AG08396 (cell line): ENCODE results near the gene TCOF1.

Source experiments
- DNase-seq: peaks from one replicate; pipeline ENCODE4 v3.0.0; 2012; ENCODE audit warnings: low spot score, mixed read lengths

Gene TCOF1, protein sequence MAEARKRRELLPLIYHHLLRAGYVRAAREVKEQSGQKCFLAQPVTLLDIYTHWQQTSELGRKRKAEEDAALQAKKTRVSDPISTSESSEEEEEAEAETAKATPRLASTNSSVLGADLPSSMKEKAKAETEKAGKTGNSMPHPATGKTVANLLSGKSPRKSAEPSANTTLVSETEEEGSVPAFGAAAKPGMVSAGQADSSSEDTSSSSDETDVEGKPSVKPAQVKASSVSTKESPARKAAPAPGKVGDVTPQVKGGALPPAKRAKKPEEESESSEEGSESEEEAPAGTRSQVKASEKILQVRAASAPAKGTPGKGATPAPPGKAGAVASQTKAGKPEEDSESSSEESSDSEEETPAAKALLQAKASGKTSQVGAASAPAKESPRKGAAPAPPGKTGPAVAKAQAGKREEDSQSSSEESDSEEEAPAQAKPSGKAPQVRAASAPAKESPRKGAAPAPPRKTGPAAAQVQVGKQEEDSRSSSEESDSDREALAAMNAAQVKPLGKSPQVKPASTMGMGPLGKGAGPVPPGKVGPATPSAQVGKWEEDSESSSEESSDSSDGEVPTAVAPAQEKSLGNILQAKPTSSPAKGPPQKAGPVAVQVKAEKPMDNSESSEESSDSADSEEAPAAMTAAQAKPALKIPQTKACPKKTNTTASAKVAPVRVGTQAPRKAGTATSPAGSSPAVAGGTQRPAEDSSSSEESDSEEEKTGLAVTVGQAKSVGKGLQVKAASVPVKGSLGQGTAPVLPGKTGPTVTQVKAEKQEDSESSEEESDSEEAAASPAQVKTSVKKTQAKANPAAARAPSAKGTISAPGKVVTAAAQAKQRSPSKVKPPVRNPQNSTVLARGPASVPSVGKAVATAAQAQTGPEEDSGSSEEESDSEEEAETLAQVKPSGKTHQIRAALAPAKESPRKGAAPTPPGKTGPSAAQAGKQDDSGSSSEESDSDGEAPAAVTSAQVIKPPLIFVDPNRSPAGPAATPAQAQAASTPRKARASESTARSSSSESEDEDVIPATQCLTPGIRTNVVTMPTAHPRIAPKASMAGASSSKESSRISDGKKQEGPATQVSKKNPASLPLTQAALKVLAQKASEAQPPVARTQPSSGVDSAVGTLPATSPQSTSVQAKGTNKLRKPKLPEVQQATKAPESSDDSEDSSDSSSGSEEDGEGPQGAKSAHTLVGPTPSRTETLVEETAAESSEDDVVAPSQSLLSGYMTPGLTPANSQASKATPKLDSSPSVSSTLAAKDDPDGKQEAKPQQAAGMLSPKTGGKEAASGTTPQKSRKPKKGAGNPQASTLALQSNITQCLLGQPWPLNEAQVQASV (N-terminal part only)

DNA sequence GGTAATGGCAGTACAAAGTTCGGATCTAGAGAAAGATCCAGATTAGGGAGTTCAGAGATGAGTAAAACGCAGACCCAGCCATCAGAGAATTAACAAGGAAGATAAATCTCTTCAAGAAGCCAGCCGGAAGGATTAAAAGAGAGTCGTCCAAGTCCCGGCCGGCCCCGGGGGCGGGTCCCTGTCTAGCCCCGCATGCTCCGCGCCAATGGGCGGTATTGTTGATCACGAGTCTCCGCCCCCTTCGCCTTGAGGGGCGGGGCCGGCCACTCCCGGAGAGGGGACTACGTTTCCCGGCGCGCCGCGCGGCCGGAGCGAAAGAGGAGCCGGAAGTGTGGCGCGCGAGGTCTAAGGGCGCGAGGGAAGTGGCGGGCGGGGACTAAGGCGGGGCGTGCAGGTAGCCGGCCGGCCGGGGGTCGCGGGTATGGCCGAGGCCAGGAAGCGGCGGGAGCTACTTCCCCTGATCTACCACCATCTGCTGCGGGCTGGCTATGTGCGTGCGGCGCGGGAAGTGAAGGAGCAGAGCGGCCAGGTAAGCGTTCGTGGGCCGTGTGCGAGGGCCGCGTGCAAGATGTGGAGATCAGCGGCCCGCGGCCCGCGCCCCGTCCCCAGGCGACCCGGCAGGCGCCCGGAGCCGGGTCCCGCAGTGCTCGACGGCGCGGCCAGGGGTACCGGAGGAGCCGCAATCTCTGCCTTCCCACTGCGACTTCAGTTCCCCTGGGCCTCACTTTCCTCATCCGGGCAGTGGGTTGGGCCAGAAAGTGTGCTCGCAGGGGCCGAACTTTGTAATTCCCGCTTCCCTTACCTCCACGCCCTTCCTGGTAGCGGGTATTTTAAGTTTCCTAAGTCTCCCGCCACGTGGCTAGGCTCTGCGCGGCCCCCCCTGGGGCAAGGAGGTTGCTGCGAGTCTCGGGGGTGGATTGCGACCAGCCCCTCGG, at the start of gene TCOF1:
Gene TCOF1 (plus strand): TSS at position 372 of the 935 bp plus-strand sequence. CDS start 50 bp downstream, at position 422.
- peak; percentile 97 for DNase-seq

DNA sequence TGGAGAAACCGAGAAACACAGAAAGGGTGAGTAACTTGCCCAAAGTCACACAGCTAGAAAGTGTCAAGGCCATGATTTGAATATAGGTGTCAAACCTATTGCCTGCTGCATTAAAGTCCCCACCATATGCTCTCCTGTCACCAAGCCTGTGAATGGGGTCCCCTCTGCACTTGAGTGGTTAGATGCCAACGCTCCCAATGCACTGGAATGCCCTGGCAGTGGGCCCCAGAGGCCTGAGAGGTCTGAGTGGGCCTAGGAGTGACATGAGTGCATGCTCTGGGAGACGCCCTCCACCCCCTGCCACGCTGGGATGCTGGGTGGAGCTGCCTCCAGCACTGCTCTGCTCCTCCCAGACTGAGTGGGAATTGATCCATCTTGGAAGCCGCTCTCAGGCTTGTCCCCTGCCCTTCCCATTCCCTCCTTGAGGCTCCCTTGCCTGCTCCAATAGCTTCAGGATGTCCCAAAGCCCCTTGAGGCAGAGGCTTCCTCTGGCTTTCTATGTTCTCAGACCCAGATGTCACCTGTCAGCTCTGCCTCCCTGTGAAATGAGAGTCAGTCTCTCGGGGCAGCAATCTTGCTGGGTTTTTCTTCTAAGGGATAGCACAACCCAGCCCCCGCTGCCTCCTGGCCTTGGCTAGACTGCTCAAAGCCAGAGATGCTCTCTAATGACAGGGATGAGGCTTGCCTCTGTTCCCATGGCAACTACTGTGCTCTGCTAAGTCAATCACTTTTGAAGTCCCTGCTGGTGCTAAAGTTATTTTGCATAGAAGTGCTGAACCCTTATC, 48.2 kb upstream of the TCOF1 start:
- no peak for DNase-seq

DNA sequence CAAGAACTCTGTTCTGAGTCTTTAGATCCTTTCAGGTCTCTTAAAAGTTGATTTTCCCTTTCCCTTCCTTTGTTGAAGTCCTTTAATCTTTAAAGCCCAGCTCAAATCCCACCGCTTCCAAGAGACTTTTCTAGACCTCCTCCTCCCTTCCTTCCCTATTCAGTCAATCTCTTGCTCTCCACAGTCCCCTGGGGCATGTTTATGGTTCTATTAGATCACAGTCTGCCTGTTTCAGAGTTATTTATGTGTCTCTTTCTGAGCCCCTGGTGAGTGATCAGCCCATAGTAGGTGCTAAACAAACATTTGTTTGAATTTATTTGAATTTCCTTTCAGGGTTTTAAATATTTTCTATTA, 47.6 kb upstream of the TCOF1 start:
- DNase-seq, result no peak

DNA sequence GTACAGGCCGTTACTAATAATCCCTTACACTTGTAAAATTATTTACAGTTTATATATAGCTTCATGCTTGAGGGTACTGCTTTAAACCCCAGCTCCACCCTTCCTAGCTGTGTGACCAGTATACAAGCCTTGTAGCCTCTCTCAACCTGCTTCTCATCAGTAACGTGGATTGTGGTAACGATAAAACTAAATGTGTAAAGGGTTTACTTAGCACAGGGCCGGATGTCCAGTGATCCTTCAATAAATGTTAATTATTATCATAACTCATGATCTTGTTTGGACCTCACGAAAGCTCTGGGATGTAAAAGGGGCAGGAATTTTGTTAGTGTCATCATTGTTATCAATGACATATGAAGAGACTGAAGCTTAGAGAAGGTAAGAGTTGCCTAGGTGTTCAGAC, 47.3 kb upstream of the TCOF1 start:
- no peak for DNase-seq

DNA sequence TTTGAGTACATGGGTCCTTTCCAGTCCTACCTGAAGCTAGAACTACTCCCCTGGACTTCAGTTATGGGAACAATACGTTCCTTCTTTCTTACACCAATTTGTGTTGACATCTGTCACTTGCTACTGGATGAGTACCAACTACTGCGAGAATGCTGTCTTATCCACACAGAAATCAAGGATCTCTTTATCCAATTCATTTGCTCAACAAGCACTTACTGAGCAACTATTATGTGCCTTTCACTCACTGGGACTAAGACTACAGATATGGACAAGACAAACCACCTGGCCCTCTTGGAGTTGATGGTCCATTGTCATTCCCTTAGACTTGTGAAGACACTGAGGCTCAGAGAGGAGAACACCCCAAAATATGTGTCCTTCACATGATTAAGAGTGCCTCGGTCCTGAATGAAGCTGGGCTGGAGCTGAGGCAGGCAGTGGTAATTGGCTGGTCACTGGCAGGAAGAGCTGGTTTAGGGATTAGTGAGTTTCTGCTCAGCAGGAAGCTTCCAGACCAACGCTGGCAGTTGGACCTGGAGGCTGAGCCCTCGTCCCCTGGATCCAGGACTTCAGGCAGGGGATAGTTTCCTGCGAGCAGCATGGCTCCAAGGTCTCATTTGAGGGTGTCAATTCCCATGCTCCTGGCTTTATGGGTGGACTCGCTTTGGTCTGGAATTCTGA, 46.3 kb upstream of the TCOF1 start:
- no peak for DNase-seq

DNA sequence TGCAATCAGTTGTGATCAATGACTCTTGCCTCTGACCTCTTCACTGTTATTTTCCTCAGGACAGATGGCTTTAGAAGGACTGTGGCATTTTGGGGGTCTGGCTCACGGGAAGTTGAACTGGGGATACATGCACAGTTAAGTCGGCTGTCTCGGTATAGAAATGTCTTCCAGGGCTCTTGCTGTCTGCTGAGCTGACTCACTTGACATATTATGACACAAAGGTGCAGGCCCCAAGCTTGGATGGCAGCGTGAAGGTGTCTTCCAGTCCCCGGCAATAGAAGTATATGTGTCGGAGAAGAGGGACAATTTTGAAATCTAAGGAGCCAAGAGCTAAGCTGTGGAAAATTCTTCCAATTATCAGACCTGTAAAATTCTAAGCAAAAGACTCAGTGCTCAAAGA, 45.0 kb upstream of the TCOF1 start:
- no peak for DNase-seq

DNA sequence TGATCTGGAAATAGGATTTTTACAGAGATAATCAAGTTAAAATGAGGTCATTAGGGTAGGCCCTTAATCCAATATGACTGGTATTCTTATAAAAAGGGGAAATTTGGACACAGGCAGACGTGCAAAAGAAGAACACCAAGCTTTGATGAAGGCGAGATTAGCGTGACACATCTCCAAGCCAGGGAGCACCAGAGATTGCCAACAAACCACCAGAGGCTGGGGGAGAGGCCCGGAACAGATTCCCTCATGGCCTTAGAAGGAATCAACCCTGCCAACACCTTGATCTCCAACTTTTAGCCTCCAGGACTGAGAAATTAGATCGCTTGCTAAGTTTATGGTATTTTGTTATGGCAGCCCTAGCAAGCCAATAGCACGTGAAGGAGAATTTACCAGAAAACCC, 44.0 kb upstream of the TCOF1 start:
- no peak for DNase-seq

DNA sequence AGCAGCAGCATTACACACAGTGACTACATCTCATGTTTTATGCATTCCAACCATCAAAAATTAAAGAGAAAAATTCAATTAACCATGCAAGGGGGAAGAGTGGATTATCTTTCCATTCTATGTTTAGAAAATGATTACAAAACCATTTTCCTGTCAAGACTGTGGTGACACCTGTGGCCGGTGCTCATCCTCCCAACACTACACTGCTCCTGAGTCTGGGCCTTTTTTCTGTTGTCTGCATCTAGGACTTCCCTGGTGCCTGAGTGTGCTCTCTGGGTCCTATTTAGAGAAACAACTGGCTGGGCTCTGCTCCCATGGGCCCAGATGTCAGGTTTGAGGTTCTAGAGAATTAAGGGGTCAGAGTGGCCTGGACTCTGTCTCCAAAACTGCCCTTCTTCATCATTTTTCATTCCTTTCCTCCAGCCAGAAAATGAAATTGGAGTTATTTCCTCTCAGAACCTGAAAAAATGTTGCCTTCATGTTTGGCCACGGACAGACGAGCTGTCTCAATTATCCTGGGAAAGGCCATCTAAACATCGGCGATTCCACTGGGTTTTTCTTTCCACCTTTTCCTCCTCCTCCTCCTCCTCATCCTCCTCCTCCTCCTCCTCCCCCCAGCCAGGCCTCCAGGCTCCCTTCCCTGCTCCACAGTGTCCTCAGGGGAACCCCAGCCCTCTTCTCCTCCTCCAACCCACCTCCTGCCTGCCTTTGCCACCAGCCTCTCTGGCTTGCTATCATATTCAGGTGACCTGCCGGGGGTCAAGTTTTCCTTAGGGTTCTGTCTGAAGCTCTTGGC, 43.4 kb upstream of the TCOF1 start:
- DNase-seq, result no peak

DNA sequence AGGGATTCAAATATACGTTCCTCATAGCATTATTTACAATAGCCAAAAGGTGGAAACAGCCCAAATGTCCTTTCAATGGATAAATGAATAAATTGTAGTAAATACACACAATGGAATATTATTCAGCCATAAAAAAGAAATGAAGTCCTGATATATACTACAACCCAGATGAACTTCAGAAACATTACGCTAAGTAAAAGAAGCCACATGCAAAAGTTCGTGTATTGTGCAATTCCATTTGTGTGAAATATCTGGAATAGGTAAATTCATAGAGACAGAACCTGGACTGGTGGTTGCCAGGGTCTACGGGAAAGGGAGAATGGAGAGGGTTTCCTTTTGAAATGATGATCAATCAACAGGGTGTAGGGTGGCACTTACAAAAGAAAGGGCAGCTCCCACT, 42.3 kb upstream of the TCOF1 start:
- DNase-seq, result no peak

DNA sequence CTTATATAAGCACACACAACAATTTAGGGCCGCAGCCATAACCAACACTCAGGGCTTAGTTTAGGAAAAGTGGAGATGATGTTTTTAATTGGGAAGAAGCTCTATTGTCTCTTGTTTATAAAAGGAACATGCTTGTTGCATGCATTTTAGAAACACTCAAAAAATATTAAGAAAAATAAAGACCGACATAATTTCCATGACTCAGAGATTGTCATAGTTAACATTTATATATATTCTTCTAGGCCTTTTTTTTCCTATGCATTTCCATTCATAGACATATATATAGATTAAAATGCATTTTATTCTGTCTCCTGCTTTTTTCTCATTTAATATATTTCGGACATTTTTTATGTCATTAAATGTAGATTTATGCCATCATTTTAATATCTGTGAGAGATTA, 41.2 kb upstream of the TCOF1 start:
- DNase-seq, result no peak

DNA sequence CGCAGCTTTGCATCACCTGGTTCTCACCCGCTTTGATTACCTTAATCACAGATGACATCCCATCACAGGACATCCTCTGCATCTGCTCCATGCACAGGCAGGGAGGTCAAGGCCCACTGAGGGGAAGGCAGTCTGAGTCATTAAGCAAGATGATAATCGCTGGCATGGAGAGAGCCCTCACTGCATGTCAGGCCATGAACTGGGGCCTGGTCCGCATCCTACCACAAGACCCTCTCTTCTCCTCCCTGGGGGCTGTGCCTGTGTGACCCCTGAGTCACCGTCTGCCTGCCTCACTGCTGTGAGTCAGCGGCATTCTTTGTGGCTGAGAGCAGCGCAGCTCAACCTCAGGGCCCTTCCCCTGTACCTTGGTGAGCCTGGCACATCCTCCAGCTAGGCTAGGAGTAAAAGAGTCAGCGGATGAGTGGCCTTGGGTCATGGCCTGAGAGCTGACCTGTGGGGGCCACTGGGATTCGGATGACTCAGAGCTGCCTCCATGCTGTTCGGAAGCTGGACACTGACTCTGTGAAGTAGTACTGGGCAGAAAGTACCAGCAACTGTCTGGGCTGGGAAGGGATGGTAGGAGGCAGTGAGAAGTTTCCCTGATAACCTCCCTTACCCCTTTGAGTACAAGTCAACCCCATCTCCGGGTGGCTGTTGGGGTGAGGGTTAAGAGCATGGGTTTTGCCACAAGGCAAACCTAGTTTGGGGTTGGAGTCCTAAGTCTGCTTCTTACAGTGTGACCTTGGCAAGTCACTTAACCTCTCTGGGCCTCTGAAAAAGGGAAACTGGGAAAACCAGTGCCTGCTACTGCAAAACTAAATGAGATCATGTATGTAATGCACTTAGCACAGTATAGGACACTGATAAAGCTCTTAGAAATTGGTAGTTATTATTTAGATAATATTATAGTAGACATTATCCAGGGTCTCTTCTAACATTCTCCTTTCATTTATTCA, 40.2 kb upstream of the TCOF1 start:
- peak; percentile 88 for DNase-seq

DNA sequence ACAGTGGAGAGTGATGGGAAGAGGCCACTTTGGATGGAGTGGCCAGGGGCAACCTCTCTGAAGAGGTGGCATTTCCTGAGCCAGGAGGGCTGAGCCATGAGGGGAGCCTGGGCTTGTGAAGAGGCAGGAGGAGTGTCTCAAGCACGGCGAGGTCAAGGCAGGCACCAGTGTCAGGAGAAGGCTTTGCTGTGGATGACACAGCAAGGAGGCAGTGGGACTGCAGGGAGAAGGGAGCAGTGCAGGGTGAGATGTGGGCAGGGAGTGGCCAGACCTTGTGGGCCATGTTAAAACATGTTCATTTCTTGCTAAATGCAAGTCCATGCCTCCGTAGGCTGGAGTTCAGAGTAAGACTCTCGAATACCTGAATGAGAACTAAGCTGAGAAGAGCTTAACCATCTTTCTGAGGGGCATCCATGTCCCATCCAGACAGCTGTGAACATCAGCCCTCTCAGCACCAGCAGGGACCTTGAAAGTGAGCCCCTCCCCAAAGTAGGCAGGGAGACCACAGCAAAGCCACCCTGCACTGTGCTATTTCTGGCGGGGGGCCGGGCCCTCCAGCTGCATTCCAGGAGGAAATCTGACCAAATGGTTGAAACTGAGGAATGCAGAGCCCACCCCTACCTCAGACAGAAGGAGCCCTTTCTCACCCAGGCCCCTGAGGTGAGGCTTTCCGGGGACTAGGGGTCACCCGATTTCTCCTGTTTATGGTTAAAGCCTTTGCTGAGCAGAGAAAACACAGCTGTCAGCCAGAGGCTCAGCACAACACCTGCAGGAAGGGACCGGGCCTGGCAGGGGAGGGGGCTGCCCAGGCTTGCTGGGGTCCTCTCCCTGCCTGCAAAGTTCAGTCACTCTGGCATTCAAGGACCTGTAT, 38.6 kb upstream of the TCOF1 start:
- no peak for DNase-seq

DNA sequence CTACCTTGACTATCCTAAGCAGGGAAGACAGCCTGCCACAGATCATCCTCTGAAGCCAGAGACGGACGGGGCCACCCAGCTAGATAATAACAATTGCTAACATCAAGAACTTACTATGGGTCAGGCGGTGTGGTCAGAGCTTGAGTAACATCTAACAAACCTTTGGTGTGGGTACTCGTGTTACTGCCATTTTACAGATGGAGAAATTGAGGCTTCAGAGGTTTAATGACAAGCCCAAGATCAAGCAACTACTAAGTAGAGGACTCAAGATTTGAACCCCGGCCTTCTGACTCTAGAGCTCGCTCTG, 38.1 kb upstream of the TCOF1 start:
- DNase-seq, result no peak

DNA sequence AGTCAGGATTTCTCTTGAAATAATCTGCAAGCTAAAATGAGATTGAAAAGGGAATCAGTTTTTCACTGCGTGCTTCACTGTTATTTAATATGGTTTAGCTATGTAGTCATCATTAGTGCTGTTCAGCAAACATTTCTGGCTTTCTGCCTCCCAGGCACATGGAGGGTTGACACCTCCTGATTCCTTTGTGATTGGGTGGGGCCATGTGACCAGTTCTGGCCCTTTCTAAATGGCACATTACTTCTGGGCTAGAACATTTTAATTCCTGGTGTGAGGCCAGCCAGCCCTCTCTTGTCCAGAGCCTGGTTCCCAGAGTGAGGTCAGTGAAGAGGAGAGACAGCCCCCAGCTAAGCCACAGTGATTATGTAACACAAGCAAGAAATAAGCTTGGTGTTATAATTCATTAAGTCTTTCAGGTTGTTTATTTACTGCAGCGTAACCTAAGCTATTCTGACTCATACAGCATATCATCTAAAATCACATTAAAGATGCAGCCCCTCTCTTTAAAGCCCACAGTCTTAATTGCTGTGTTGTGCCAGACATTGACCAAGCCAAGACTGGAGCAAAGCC, 37.4 kb upstream of the TCOF1 start:
- DNase-seq, result peak; percentile 72

DNA sequence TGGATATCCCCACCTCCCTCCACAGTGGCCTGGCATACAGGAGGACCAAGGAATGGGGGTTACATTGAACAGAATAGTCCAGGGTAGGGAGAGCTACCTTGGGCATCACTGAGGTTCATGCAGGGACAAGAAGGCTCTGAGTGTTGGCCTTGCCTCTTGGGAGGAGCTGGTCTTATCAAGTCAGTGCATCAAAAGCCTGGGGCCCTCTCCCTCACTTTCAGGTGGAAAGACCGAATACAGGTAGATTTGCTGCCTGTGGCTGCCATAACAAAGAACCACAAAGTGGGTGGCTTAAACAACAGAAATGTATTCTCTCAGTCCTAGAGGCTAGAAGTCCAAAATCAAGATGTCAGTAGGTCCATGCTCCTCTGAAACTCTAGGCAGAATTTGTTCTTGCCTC, 36.3 kb upstream of the TCOF1 start:
- no peak for DNase-seq

DNA sequence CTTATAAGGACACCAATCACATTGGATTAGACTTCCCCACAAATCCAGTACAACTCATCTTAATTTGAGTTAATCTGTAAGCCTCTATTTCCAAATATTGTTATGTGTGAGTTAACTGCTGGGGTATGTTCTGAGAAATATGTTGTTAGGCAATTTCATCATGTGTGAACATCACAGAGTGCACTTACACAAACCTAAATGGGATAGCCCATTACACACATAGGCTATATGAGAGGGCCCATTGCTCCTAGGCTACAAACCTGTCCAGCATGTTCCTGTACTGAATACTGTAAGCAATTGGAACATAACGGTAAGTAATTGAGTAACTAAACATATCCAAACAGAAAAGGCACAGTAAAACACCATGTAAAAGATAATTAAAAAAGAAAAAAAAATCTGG, 35.7 kb upstream of the TCOF1 start:
- no peak for DNase-seq

DNA sequence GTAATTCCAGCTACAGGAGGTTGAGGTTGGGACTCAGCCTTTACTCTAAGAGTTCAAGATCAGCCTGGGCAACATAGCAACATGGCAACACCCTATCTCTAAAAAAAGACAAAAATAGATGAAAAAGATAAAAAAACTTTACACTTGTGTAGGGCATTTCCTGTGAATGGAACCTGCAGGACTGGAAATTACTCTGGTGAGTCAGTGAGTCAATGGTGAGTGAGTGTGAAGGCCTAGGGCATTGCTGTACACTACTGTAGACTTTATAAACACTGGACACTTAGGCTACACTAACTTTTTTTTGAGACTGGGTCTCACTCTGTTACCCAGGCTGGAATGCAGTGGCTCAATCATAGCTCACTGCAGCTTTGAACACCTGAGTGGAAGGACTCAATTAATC, 35.3 kb upstream of the TCOF1 start:
- no peak for DNase-seq
